HG02938 (cell line): ENCODE results near the gene PPP1R12B.
"Not testable (repeated sequence)": the region's sequence is repeated elsewhere in the genome, so short reads cannot be mapped to it uniquely, and the experiment has no call there.

ENCODE experiments used
- ATAC-seq: cut with Tn5 transposase; IDR thresholded peaks from one replicate; pipeline ENCODE4 v1.9.1; 2021; ENCODE audit warnings: mild to moderate bottlenecking, moderate library complexity; ENCODE audit not compliant: unreplicated experiment

Gene PPP1R12B

DNA sequence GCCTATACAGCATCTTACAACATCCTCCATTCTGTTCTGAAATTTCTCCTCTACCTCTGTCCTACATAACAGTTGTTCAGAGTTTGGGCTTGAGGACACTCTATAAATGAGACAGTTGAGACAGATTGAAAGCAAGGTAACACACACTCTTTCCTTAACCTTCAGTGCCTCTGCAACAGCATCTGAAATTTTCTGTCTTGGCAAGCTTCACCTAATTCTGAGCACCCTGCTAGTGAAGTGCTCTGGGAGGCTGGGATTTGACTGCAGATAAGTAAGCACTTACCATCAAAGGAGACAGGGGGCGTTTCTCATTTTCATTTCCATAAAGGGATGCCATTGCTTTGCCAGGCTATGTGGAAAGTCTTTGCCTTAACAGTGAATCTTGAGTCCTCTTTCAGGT is 53.3 kb downstream of the PPP1R12B start:
- not testable (repeated sequence) for ATAC-seq

DNA sequence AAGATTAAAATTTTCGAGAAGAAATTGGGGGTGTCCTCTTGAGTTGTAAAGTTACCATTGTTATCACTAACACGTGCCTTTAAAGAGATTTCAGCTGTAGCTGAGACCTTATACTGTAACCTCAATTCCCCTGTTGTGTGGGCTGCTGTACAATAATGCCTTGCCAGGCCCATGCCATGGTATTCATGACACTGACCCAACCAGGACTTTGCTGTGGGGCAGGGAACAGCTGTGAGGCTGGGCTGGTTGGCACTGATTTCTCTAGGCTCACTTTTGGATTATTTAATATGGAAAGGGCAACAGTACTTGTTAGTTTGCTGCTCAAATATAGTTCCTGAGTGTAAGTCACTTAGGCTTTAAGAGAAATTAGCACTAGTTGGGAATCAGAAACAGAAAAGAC is 54.9 kb downstream of the PPP1R12B start:
- not testable (repeated sequence) for ATAC-seq

DNA sequence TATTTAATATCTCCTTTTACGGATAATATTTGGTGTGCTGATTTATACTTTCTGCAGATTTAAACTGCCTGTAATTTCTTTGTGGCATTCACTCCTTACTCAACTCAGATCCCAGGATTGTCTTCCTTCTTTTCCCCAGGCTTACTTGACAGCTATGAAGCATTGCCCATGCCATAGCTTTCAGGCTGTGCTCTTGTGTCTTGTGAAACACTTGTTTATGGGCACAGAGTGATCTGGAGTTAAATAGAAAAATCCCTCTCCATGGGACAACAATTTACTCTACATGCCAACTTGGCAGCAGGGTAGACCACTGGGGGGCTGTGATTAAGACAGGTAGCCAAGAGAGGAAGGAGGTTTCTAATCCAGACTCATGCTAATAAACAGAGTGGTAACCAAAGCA is 57.4 kb downstream of the PPP1R12B start:
- no peak for ATAC-seq

DNA sequence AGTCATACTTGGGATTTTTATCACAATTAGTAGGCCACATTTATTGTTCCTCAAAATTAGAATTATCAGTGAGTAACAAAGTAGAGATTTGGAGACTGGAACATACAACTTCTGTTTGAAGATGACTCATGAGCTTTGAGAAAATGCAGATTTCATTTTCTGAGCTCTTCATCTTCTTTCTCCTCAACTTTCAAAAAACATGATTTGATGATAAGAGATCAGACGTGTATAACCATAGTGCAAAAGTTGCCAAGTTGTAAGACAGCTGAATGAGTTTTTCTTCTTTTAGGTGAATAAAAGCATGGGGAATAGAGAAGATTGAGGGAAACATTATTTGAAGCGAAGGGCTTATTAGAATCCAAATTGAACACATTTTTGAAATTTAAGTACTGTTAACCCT is 58.4 kb downstream of the PPP1R12B start:
- ATAC-seq = not testable (repeated sequence)

DNA sequence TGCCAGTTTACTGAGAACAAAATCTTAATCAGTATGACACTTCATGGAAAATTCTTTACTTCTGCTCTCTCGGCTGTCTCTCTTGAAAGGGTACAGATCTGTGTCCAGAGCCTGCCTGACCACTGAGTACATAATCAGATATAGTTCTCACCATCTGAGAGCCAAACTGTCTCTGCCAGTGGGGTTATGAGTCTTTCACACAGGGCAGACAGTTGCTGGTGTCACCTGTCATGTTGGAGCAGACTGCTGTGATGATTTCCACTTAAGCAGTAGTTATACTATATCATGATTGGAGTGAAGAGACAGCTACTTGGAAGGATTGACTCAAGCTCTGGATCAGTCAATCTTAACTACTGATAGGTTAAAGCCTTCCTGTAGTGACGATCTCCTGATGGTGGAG is 58.9 kb downstream of the PPP1R12B start:
- not testable (repeated sequence) for ATAC-seq

DNA sequence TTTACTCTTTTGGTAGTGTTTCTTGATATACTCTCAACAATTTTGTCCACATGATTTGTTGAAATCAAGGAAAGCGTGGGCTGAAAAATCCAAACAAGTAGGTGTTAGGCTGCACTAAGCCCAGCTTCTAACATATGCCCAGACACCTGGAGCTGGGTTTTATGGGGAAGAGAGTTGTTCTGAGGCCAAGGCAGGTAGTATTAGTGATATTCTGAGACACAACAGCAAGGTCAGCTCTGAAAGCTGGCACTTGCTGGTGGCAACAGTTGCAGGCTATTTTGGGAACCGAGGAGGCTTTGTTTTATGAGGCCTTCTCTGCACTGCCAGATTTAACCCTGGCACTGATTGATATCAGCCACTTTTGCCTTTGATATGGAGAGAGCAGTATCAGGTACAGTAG is 61.8 kb downstream of the PPP1R12B start:
- not testable (repeated sequence) for ATAC-seq

DNA sequence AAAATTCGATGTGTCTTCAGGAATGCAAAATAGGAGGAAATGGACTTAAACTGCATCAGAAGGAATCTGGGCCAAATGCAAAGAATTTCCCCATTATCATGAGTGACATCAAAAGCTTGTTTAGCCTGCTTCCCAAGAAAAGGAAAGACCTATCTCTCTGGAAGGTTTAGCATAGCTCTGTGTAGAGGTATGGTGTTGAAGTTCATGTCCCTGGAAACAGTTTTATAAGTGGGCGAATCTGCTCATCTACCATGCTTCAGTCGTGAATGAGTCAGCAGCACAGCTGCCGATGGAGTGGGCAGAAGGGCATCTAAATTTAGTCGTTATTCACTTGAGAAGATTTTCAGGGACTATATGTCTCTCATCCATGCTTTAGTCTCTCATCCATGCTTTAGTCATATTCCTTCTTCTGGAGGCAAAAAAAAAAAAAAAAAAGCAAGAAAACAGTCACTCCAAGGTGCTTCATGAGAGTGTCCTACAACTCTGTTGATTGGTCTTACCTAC is 62.4 kb downstream of the PPP1R12B start:
- ATAC-seq = not testable (repeated sequence)

DNA sequence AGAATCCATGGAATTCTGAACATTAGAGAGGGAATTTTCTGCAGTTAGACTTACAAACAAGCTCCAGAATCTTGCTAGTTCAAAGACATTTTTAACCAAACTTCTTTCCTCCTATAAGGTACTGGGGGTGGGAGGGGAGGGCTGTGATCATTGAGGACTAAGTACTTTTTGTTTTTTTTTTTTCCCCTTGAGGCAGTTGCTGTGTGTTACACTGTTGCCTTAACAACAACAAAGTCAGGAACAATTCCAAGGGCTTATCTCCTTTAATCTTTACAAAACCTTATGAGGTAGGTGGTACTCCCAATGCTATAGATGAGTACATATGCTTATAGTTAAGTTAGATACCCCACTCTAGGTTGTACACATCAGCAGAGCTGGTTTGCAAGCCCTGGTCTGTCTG is 62.9 kb downstream of the PPP1R12B start:
- ATAC-seq = no peak

DNA sequence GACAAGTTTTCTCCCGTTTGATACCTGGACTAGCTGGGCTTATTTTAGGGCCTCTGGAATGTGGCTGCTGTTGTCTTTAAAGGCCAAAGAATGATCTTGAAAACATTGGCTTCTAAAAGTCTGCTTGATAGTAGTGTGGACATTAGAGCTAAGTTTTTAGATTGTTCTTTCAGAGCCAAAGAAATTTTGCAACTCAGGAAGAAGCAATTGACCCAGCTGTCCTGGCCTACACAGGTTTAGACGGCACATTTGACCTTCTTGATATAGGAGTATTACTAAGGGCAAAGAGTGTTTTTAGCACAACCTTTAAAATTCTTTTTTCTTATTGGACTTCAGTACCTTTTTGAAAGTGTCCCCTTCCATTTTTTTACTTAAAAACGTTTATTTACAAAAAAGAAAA is 63.9 kb downstream of the PPP1R12B start:
- ATAC-seq = not testable (repeated sequence)

DNA sequence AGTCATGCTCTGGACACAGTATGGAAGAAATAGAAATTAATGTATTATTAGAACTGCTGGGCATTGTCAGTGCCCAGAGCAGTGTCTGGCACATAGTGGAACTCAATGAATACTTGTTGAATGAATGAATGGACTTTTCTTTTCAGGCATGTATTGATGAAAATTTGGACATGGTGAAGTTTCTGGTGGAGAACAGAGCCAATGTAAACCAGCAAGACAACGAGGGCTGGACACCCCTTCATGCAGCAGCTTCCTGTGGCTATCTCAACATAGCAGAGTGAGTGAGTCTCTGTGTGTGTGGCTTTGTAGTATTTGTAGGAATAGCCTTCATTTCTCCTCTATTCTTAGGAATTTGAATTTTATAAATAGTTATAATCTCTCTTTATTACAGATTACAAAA is 68.1 kb downstream of the PPP1R12B start:
- ATAC-seq = no peak

DNA sequence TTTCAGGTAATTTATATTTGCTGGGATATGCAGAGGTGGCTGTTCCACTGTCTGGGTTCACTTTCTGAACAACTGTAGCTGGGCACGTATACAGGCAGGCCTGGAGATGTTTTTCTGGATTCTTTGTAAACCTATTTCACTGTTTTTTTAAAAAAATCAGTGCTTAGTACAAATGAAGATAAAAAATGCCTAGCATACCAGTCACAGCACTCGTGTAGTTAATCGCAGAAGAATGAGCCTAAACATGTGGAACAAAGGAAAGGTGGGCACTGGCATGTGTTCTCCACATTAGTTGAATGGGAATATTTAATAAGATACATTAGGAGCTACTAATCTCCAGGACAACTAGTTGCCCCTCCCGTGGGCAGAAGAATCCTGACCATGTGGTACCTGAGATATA is 68.6 kb downstream of the PPP1R12B start:
- not testable (repeated sequence) for ATAC-seq

DNA sequence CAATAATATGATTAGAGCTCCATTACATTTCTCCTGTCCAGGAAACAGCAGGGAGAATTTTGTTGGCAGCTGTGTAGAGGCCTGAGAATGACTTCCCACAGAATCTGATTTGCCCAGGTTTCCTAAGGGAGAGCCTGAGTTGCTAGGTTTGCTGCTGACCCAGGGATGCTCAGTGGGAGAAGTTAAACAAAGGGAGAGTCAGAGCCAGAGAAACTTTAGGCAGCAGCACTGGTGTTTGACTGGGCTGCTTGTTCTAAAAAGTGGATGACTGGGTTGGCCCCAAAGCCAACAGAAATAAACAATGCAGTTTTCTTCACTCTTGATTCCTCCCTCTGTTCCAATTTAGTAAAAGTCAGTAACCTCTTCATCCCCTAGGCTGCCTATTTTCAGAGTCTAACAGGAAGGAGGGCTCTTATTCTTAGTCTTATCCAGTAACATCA is 69.3 kb downstream of the PPP1R12B start:
- not testable (repeated sequence) for ATAC-seq

DNA sequence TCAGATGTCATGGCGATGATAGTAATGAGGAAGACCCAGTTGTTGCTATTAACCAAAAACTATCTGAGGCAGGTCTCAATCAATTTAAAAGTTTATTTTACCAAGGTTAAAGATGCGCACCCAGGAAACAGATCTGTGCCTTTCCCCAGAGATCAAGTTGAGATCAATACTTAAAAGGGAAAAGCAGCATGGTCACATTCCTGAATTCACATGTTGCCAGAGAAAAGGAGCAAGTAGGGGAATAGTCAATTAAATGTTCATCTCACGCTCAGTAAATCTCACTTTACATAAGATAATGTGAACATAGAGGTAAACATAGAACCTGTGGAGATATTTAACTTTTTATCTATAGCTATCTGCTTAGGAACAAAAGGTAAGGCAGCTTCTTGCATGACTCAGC is 71.2 kb downstream of the PPP1R12B start:
- ATAC-seq = not testable (repeated sequence)

DNA sequence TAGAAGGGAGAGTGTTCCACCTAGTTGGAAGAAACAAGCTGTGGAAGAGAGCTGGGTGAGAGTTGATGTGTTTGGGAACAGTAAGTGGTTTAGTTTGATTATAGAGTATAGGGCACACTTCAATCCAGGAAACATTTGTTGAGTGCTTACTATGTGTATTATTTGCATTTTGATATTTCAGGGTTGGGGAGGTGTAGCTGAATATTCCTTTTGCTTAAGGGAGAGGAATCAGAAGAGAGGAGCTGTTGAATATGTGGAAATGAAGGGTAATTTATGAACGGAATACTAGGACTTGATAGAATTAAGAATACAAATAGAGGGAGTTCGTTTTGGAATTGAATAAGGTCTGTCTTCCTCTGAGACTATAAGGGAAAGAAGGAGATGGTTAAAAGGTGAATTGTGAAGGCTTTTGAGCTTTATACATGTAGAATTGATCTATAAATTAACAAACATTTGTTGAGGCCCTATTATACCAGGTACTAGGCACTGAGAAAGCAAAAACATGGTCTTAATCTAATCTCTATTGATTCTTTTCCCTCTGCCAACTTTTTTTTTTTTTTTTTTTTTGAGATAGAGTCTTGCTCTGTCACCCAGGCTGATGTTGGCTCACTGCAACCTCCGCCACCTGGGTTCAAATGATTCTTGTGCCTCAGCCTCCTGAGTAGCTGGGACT is 72.1 kb downstream of the PPP1R12B start:
- not testable (repeated sequence) for ATAC-seq

DNA sequence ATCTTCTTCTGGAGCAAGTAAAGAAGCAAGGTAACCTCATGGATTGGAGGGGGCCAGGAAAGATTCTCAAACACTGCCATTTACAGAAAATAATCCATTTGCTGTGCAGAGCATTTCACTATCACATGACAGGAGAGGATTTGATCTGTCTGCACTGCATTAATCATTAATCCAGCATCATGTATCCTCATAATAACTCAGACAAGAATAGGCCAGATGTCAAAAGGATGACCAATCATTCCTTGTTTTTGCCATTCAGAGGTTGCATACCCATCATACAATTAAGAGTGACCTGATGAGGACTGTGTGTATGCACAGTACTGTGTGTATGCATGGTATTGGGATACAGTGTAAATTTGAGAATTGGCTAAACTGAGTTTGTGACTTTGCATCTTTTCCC is 74.2 kb downstream of the PPP1R12B start:
- ATAC-seq = not testable (repeated sequence)

DNA sequence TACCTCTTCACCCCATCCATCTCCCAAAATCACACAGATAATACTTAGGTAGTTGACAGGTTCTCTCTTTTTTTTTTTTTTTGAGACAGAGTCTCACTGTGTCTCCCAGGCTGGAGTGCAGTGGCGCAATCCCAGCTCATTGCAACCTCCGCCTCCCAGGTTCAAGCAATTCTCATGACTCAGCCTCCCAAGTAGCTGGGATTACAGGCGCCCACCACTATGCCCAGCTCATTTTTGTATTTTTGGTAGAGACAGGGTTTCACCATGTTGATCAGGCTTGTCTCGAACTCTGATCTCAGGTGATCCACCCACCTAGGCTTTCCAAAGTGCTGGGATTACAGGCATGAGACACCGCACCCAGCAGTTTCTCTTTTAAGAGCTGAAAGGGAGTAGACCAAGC is 75.8 kb downstream of the PPP1R12B start:
- ATAC-seq = not testable (repeated sequence)

DNA sequence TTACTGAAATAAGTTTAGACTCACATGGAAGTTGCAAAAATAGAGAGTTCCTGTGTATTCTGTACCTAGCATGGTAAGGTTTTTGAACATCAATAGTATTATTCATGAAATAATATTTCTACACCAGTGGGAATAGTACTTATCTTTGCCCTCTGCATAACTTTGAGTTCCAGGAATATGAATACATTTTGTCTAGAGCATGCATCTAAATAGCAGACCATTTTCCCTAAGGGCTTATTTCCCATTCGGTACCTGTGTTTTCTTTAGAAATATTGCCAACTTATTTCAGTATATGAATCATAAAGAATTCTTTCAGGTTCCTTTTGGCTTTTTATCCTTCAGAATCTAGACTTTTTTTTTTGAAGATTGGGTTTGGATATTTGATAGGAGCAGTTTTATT is 81.6 kb downstream of the PPP1R12B start:
- ATAC-seq = not testable (repeated sequence)

DNA sequence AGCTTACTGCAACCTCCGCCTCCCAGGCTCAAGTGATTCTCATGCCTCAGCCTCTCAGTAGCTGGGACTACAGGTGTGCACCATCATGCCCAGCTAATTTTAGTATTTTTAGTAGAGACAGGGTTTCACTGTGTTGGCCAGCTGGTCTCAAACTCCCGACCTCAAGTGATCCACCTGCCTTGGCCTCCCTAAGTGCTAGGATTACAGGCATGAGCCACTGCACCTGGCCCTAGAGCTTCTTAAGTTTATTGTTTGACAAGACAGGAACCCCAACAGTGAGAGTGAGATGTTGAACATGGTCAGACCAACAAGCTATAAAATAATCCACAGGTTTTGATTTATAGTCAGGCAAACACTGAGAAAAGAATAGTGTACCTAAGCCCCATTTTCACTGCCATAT is 83.8 kb downstream of the PPP1R12B start:
- not testable (repeated sequence) for ATAC-seq

DNA sequence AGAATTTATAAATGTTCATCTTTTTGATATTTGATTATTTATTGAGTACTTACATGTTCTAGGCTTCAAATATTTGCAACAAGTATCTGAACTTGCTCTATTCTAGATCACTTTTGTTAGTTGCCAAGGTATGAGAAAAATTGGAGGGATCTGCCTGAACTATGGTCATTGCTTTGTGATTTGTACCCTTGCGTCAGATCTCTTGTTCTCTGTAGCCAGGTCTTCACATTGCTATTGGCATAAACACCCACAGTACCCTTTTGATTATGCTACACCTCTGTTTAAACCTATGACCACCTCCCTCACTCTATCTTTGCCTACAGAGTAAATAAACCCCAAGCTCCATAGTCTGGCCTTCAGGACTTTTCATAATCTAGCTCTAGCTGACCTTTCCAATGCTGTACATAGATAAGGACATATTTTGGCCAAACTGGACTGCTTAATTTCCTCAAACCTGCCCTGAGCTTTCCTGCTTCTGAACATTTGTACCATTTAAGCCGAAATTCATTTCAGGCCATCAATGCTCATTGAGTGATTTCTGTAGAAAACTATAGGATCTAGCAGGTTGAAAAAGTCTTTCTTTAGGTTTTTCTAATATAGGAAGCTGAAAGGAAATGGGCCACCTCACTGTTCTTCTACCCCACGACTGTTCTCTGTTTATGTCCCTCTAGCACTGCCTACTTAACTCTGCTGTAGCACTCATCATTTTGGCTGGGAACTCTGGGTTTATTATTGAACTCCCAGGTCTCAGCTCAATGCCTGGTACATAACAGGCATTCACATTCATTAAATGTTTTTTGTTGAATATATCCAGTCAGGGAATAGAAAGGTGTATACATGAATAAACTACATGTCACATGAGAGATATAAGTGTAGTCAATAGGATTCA is 84.9 kb downstream of the PPP1R12B start:
- ATAC-seq = no peak

DNA sequence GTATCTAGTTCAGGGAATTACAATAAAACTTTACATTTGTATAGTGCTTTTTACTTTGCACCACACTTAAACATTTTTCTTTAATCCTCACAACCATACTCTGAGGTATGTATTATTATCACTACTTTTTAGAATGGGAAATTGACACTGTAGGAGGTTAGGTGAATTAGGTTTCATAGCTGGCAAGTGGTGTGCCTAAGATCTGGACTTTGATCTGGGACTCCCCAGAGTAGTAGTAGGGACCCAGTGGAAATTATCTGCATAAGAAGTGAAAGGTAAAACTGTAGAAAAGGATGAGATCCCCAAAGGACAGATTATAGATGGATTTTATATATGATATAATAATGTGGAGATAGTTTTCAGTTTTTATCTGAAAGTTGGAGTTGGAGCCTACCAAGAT is 85.6 kb downstream of the PPP1R12B start:
- no peak for ATAC-seq

DNA sequence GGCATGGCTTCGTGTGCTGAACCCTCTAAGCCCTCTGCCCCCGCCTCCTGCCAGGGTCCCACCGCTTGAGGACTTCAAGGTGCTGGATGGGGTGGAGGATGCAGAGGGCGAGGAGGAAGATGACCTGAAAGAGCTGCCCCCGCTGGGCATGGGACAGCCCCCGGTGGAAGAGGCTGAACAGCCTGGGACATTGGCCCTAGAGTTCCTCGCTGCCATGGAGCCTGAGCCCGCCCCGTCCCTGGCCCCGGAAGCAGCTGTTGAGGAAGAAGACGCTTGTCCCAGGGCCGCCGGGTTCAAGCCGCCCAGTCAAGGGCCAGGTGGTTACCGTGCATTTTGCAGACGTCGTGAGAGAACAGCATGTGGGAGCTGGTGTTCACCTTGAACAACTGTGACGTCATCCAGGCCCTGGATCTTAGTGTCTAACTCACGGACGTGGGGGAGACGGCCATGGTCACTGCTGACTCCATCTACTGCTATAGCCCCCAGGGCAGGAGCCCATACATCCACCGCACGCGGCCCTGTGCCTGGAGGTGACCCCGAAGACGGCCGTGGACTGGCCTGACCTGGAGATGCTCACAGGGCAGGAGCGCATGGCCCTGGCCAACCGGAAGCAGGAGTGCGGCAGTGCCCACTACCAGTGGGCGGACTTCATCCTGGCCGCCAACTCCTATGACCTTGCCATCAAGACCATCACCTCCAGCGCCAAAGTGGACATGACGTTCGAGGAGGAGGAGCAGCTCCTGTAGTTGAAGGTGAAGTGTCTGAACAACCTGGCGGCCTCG is 90.1 kb downstream of the PPP1R12B start:
- ATAC-seq = no peak
